ENCODE measurements around the gene SPESP1. TPM values are rescaled to one million over a fixed set of nuclear protein-coding genes. Genes with fewer than 3 reads are reported as not detected.

SPESP1 gene
- total RNA-seq, result 2.4 and 4.0 TPM in 2 replicates

GRCh38 chr15:68930268-68931022 is at the start of gene SPESP1:
TSS of gene SPESP1 (plus strand) at chr15:68930525. CDS start at chr15:68930654, 129 bp downstream.

Other genes with a start within 250 kb of the SPESP1 start
- 19.0 and 38.8 TPM in 2 replicates for gene ANP32A, start 109.6 kb upstream of the SPESP1 start, total RNA-seq
- gene NOX5, start 84.2 kb downstream of the SPESP1 start, total RNA-seq, result 0.14 and 0.22 TPM in 2 replicates
- 29.5 and 60.0 TPM in 2 replicates for gene GLCE, start 230.1 kb downstream of the SPESP1 start, total RNA-seq

All from placental pericyte (primary cell).